SK-N-MC (cell line): ENCODE data around the gene SPRR3.

Experiments used
- EZH2 ChIP-seq: fragments of 200-600 bp; sonication (generic); IDR thresholded peaks from one replicate; pipeline ENCODE4 v1.6.1; 2017; ENCODE audit warnings: antibody characterized with exemption
- POLR2AphosphoS5 ChIP-seq: IDR thresholded peaks from 2 replicates; pipeline ENCODE4 v1.6.1; 2012; ENCODE audit warnings: mild to moderate bottlenecking, low read depth, low read length, borderline replicate concordance

DNA sequence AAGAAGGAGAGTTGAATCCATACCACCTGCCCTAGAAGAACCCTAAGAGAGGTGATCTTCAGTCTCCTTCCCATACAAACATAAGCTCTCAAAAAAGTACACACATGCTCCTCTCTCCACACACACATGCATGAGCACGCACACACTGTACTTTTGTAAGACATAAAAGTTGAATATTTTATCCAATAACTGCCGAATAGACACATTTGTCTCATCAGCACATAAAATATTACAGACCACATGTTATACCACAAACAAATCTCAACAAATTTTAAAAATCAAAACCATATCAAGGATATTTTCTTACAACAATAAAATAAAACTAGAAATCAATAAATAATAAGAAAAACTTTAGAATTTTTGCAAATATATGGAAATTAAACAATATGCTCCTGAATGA lies 15.0 kb upstream of the SPRR3 start:
- no peak for TF ChIP-seq EZH2
- TF ChIP-seq POLR2AphosphoS5, result no peak
